Lung (tissue), 12 donors: ENCODE data around the gene ZNF419. TPM values are rescaled to one million over a fixed set of nuclear protein-coding genes. Genes with fewer than 3 reads are reported as not detected.

Experiments
- ATAC-seq: fragments of 200-7000 bp; cut with Tn5 transposase; one replicate; pipeline ENCODE4 v1.9.1; 2020; ENCODE audit warnings: moderate number of reproducible peaks; ENCODE audit not compliant: insufficient read depth, low FRiP score
- DNase-seq, 3 donors: peaks; one replicate each; pipeline ENCODE4 v3.0.0-alpha.2; 2013 to 2017
- H3K27ac ChIP-seq, 2 donors: one replicate each; pipeline ENCODE4 v1.5.1; 2013; ENCODE audit warnings: mild to moderate bottlenecking in 2 of 2, moderate library complexity in 2 of 2, control low read depth in 1 of 2, inconsistent platforms in 1 of 2, low read depth in 1 of 2, low read length in 1 of 2
- H3K27me3 ChIP-seq, 3 donors: one replicate each; pipeline ENCODE4 v1.5.1; 2013; ENCODE audit warnings: low read length in 2 of 3; ENCODE audit not compliant: control insufficient read depth in 3 of 3, insufficient read depth in 3 of 3
- H3K36me3 ChIP-seq, 4 donors: one replicate each; pipeline ENCODE4 v1.5.1; 2013; ENCODE audit warnings: low read length in 4 of 4, mild to moderate bottlenecking in 1 of 4, moderate library complexity in 1 of 4; ENCODE audit not compliant: control insufficient read depth in 4 of 4, insufficient read depth in 4 of 4
- H3K4me1 ChIP-seq, 5 donors: one replicate each; pipeline ENCODE4 v1.5.1; 2013; ENCODE audit warnings: low read length in 5 of 5, mild to moderate bottlenecking in 2 of 5, moderate library complexity in 1 of 5; ENCODE audit not compliant: control insufficient read depth in 5 of 5, insufficient read depth in 5 of 5
- H3K4me3 ChIP-seq: one replicate; pipeline ENCODE4 v1.5.1; 2013; ENCODE audit warnings: mild to moderate bottlenecking, control low read depth, moderate library complexity
- H3K9ac ChIP-seq, 2 donors: one replicate each; pipeline ENCODE4 v1.5.1; 2013; ENCODE audit warnings: low read length in 2 of 2, control low read depth in 1 of 2; ENCODE audit not compliant: insufficient read depth in 1 of 2
- H3K9me3 ChIP-seq, 4 donors: one replicate each; pipeline ENCODE4 v1.5.1; 2013; ENCODE audit warnings: low read length in 3 of 4, mild to moderate bottlenecking in 1 of 4, moderate library complexity in 1 of 4; ENCODE audit not compliant: control insufficient read depth in 4 of 4, insufficient read depth in 3 of 4
- WGBS, 2 donors: extraction: QIAGEN DNeasy Blood & Tissue Kit; methylation state at CpG; one replicate each; pipeline ENCODE4 v1.1.7; 2013; 5-methylcytosine and 5-hydroxymethylcytosine counted together
- polyA plus RNA-seq, 2 donors: library from polyadenylated mRNA; stranded (reverse); fragments of 200-250 nt; gene quantifications; one replicate each; pipeline ENCODE4 v1.2.1, GENCODE V29; 2013
- total RNA-seq, 2 donors: library from RNA; depleted of rRNA in 1 of 2; stranded (reverse); fragments of >200 nt in 1 of 2; gene quantifications; one replicate each; pipeline ENCODE4 v1.2.1, GENCODE V29; 2014 to 2021
- TF ChIP-seq, protein P1 (sequence below): IDR thresholded peaks from 2 replicates; pipeline ENCODE4 v1.5.1; 2012; ENCODE audit warnings: mild to moderate bottlenecking; ENCODE audit errors: control extremely low read depth, extremely low read depth
- donor health status: control.
- donor health status: control.
- donor health status: Bipolar disorder and iron deficiency.
- donor health status: healthy.
- donor health status: DM: yes; HTN: yes; CAD: no.

ZNF419 gene
- total and polyA plus RNA-seq, 4 donors, result 4.3 to 12.5 (median 7.6) TPM

DNA sequence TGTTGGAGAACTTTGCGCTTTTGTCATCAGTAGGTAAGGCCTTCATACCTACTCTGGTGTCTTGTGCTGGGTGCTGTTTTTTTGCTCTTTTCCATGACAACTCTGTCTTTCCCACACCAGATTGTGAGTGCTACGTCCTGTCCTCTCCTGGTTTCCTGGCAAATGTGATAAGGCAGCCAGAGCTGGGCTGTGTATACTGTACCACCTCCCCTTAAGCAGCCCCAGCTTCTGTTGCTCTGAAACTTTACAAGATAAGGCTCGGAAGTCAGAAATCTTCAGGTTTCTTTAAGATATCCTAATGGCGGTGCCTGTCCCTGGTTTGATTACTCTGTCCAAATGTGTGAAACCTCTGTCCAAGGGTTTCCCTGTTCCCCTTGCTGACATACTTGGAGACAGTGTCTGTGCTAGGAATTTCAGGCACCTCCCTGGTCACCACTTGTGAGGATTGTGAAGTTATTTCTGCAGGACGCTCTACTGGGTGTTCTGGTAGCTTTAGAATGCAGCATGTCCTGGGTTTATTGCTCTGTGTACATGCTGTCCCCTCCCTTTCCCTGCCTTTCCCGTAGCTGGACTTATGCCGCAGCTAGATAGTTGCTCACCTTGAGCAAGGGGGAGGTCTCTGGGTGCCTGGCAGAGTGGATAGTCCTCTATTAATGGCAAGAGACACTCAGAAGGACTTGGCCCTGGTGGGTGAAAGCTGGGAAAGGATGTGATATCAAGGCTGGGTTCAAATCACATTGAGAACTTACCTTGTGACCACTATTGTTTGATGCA, 45.4 kb upstream of the ZNF419 start:
- Histone ChIP-seq H3K36me3 (peaks cover 20 to 42% (median 28%) of the 10 kb centered on the region in 4 donors), H3K27ac (no peak overlapping the region), H3K27me3 (no peaks in the 10 kb centered on the region), H3K9ac (no peak overlapping the region), H3K9me3 (peaks cover 0 to 66% (median 5%) of the 10 kb centered on the region in 4 donors), H3K4me3 (no peak overlapping the region), H3K4me1 (no peaks in the 10 kb centered on the region)
- 81% methylated on average over 7 of the region's 7 CpGs for WGBS, 2 donors
- no peak for DNase-seq
- ATAC-seq, result no peak
- TF ChIP-seq, protein P1, sequence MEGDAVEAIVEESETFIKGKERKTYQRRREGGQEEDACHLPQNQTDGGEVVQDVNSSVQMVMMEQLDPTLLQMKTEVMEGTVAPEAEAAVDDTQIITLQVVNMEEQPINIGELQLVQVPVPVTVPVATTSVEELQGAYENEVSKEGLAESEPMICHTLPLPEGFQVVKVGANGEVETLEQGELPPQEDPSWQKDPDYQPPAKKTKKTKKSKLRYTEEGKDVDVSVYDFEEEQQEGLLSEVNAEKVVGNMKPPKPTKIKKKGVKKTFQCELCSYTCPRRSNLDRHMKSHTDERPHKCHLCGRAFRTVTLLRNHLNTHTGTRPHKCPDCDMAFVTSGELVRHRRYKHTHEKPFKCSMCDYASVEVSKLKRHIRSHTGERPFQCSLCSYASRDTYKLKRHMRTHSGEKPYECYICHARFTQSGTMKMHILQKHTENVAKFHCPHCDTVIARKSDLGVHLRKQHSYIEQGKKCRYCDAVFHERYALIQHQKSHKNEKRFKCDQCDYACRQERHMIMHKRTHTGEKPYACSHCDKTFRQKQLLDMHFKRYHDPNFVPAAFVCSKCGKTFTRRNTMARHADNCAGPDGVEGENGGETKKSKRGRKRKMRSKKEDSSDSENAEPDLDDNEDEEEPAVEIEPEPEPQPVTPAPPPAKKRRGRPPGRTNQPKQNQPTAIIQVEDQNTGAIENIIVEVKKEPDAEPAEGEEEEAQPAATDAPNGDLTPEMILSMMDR, result no peak

DNA sequence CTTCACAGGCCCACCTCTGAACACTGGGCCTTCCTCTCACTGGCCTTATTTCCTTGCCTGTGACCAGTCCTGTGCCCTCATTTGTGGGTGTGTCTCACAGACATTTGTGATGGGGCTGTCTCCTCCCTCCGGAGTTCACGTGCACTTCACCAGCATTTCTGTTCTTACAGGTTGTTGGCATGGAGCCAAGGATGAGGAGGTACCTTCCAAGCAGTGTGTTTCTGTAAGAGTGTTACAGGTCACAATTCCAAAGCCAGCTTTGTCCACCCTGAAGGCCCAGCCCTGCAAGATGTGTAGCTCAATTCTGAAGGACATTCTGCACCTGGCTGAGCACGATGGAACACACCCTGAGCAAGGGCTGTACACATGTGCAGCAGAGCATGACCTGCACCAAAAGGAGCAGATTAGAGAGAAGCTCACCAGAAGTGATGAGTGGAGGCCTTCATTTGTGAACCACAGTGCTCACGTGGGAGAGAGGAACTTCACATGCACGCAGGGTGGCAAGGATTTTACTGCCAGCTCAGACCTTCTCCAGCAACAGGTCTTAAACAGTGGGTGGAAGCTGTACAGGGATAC, 44.3 kb upstream of the ZNF419 start:
- Histone ChIP-seq H3K27me3 (no peaks in the 10 kb centered on the region), H3K4me3 (no peak overlapping the region), H3K27ac (no peak overlapping the region), H3K9ac (no peak overlapping the region), H3K36me3 (peaks cover 20 to 42% (median 27%) of the 10 kb centered on the region in 4 donors), H3K4me1 (no peaks in the 10 kb centered on the region), H3K9me3 (peaks cover 0 to 61% (median 6%) of the 10 kb centered on the region in 4 donors)
- ATAC-seq (no peak), DNase-seq (no peak)
- TF ChIP-seq, protein P1, result no peak
- 75 to 87% methylated on average over 5 of the region's 5 CpGs for WGBS, 2 donors

DNA sequence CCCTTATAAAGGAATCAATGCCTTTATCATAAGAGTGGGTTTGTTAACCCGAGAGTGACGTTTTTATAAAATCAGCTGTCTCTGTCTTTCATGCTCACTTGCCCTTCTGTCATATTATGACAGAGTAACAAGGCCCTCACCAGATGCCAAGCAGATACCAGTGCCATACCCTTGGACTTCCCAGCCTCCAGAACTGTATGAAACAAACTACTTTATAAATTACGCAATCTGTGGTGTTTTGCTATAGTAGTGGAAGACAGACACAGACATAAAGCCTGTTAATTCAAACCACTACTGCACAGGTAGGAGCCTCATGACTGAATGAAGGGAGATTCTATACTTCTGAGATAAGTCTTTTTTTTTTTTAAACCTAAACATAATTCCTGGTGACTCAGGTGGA, 35.2 kb upstream of the ZNF419 start:
- H3K4me3 ChIP-seq, result no peak overlapping the region
- ATAC-seq (no peak), DNase-seq (no peak)
- no peak overlapping the region for H3K27ac ChIP-seq
- H3K9ac ChIP-seq, result no peak overlapping the region
- TF ChIP-seq, protein P1, result no peak
- no peaks in the 10 kb centered on the region for H3K27me3 ChIP-seq
- 95 to 96% methylated on average over 3 of the region's 3 CpGs for WGBS, 2 donors
- H3K9me3 ChIP-seq, result peaks cover 0 to 24% (median 3%) of the 10 kb centered on the region in 4 donors
- no peaks in the 10 kb centered on the region for H3K4me1 ChIP-seq
- H3K36me3 ChIP-seq, result peaks cover 3 to 15% (median 7%) of the 10 kb centered on the region in 4 donors
